Peyer's patch (tissue), 4 donors: ENCODE data around the gene ZDHHC19.

Experiments used
- CTCF ChIP-seq, 6 experiments: fragments of 450-650 bp in 4 of 6; fragments of 200-600 bp in 2 of 6; sonication (generic) in 1 of 6; IDR thresholded peaks; one replicate each; pipeline ENCODE4 v1.5.1; 2017 to 2019; ENCODE audit warnings: antibody characterized with exemption in 6 of 6, mild to moderate bottlenecking in 3 of 6, moderate library complexity in 1 of 6
- POLR2A ChIP-seq, 2 donors: fragments of 450-650 bp; IDR thresholded peaks; one replicate each; pipeline ENCODE4 v1.5.1; 2017; ENCODE audit warnings: antibody characterized with exemption in 2 of 2, mild to moderate bottlenecking in 2 of 2, moderate library complexity in 2 of 2

- TF ChIP-seq CTCF (IDR thresholded peaks at IDR 0.05) (no peak), POLR2A (IDR thresholded peaks at IDR 0.05) (no peak)
Observed at GRCh38 chr3:196194542-196194915, 16.7 kb downstream of the ZDHHC19 start.
